Testis (tissue), 2 donors: ENCODE data around the gene GJB2.

Source experiments
- CTCF ChIP-seq, 3 experiments: fragments of 450-650 bp in 2 of 3; fragments of 200-600 bp in 1 of 3; sonication (generic) in 1 of 3; IDR thresholded peaks; one replicate each; pipeline ENCODE4 v1.5.1; 2016 to 2019; ENCODE audit warnings: antibody characterized with exemption in 3 of 3, mild to moderate bottlenecking in 2 of 3, moderate library complexity in 1 of 3
- POLR2A ChIP-seq: fragments of 450-650 bp; IDR thresholded peaks from one replicate; pipeline ENCODE4 v1.6.1; 2017; ENCODE audit warnings: antibody characterized with exemption, mild to moderate bottlenecking, moderate library complexity

GRCh38 chr13:20170921-20171320 lies 21.8 kb downstream of the GJB2 start:
- TF ChIP-seq POLR2A (no peak), CTCF (IDR thresholded peaks at IDR 0.05) (no peak)
